Right ventricle myocardium superior (tissue), 1 donor: ENCODE results near the gene FAM209B. TPM values are rescaled to one million over a fixed set of nuclear protein-coding genes. Genes with fewer than 3 reads are reported as not detected.
"Not testable (repeated sequence)": the region's sequence is repeated elsewhere in the genome, so short reads cannot be mapped to it uniquely, and the experiment has no call there.

Experiments used
- ATAC-seq: fragments of 200-7000 bp; cut with Tn5 transposase; one replicate; pipeline ENCODE4 v1.9.1; 2020; ENCODE audit warnings: mild to moderate bottlenecking; ENCODE audit not compliant: poor library complexity
- DNase-seq: peaks from one replicate; pipeline ENCODE4 v3.0.0-alpha.2; 2020
- intact Hi-C: fragments of 100-400 bp; cut with DNase I; formaldehyde crosslinking; loops from one replicate; pipeline ENCODE4 v1.11.2; 2022
- long read RNA-seq: library from polyadenylated mRNA; unstranded; transcript quantifications from one replicate; pipeline ENCODE4 v2.0.0, GENCODE V29; 2021
- total RNA-seq: library from RNA; stranded (reverse); fragmentation: NEBNext Ultra II Directional; extraction: Animal tissue kit (Norgen Biotek cat#: 25700); gene quantifications from one replicate; pipeline ENCODE4 v1.2.1, GENCODE V29; 2021
- donor health status: DM: no; HTN: yes; CAD: no; lungs with severe emphysema.

Gene FAM209B
- total RNA-seq = 0.35 TPM
- long read RNA-seq = 0 reads

GRCh38 chr20:56532946-56533345 is at the start of gene FAM209B:
Gene FAM209B, plus strand, starts transcription at chr20:56533246. Its CDS starts 96 bp downstream, at chr20:56533342.
- DNase-seq, intact Hi-C loops, ATAC-seq: not testable (repeated sequence)

DNA sequence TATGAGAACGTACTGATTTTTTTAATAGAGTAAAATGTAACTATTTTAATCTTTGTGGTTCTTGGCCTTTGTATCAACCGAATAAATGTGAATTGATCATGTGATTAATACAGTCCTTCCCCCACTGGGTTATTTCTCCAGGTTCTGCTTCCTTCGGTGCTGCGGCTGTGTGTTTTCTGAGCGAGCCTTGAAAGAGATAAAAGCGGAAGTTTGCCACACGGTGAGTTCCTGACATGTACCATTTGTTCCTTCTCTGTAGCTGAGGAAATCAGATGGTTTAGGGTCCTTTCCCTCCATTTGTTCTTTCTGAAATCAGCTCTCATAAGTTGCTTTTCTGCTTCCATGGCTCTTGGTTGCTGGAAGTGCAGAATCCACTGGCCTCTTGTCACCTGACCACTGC is 49.1 kb upstream of the FAM209B start:
- ATAC-seq (no peak), DNase-seq (no peak)
- intact Hi-C loops = no loop called here

DNA sequence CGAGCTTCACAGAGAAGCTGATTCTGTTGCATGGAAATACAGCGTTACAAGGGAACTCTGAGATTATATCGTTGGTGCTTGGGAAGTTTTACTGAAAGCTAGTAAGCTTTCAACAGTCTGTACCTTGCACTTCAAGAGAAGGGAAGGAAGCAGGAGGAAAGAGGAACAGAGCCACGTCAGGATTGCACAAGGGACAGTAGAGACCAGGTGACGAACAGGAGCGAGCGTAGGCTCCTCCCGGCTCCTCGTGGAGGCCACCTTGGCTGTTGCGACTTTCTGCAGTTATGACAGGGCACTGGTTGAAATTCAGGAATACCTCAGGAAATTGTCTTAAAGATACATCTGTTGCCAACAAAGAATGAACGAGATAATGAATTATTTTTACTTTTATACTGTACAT is 45.8 kb upstream of the FAM209B start:
- DNase-seq = no peak

DNA sequence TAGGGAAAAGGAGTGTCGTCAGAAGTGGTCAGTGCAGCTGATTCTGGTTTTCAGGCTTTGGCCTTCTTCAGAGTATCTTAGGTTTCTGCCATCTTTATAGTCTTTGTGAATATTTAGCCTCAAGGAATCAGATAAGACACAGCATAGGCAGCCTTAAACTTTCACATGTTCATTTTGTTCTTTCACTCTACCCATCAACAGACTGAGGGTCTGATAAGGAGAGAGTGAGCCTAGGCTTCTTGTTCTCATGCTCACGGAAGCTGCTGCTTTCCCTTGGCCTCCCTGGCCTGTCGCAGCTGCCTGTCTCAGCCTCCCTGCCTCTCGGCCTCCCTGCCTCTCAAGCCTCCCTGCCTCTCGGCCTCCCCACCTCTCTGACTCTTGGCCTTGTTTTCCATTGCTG is 44.5 kb upstream of the FAM209B start:
- ATAC-seq = no peak
- no peak for DNase-seq
- intact Hi-C loops = no loop called here

More for the DNA sequence above, 45.8 kb upstream of the FAM209B start:
- no peak for ATAC-seq
- intact Hi-C loops = no loop called here

GRCh38 chr20:56501116-56501515 is 31.9 kb upstream of the FAM209B start:
- intact Hi-C loops = no loop called here
- DNase-seq (no peak), ATAC-seq (no peak)

GRCh38 chr20:56503916-56504315 is 29.1 kb upstream of the FAM209B start:
- DNase-seq (no peak), ATAC-seq (no peak)
- intact Hi-C loops = no loop called here

- intact Hi-C loops = no loop called here
- no peak for ATAC-seq
Observed at GRCh38 chr20:56504373-56505005, 28.6 kb upstream of the FAM209B start.

GRCh38 chr20:56506103-56506502 is 26.9 kb upstream of the FAM209B start:
- ATAC-seq (no peak), DNase-seq (no peak)
- intact Hi-C loops = no loop called here

More at GRCh38 chr20:56504373-56505005, 28.6 kb upstream of the FAM209B start:
- no peak for DNase-seq

- intact Hi-C loops = no loop called here
Observed at GRCh38 chr20:56511926-56512325, 21.1 kb upstream of the FAM209B start.

GRCh38 chr20:56513161-56514150 is 19.6 kb upstream of the FAM209B start:
- DNase-seq (no peak), ATAC-seq (no peak)
- intact Hi-C loops = no loop called here

More at GRCh38 chr20:56511926-56512325, 21.1 kb upstream of the FAM209B start:
- ATAC-seq = no peak
- no peak for DNase-seq

DNA sequence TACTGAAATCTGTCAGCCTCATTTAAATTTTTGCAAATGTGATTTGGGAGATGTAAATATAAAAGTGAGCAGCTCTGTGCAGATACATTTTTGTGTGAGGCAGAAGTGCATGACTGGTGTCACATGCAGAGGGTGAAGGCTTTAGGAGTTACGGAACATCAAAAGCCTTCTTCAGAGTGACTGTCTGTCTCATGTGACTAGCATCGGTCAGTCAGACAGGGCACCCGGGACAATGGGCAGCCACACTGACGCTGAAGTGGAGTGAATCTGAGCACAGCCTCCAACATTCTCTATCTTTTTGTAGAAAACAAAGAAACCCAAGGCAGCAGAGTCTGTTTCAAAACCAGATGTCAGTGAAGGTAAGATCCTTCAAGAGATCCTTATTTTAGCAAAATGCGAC is 16.4 kb upstream of the FAM209B start:
- intact Hi-C loops = no loop called here
- ATAC-seq (no peak), DNase-seq (no peak)

- DNase-seq (no peak), ATAC-seq (no peak)
- intact Hi-C loops = no loop called here
Observed at GRCh38 chr20:56517211-56517610, 15.8 kb upstream of the FAM209B start.

- intact Hi-C loops = no loop called here
- DNase-seq (no peak), ATAC-seq (no peak)
Observed at GRCh38 chr20:56517641-56518040, 15.4 kb upstream of the FAM209B start.

DNA sequence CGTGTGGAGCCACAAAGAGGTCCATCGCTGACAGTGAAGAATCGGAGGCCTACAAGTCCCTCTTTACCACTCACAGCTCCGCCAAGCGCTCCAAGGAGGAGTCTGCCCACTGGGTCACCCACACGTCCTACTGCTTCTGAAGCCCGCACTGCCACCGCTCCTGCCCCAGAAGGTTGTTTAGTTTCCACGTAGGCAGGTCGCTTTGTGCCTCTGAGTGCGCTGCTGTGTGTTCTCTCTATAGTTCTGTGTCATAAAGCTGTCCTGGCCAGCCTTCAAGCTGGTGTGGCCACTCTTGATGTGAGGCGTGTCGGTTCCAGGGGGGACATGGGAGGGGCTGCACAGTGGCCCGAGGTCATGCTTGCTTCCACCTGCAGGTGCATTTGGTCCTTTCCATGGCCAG is 14.9 kb upstream of the FAM209B start:
- DNase-seq (no peak), ATAC-seq (no peak)
- intact Hi-C loops = no loop called here

DNA sequence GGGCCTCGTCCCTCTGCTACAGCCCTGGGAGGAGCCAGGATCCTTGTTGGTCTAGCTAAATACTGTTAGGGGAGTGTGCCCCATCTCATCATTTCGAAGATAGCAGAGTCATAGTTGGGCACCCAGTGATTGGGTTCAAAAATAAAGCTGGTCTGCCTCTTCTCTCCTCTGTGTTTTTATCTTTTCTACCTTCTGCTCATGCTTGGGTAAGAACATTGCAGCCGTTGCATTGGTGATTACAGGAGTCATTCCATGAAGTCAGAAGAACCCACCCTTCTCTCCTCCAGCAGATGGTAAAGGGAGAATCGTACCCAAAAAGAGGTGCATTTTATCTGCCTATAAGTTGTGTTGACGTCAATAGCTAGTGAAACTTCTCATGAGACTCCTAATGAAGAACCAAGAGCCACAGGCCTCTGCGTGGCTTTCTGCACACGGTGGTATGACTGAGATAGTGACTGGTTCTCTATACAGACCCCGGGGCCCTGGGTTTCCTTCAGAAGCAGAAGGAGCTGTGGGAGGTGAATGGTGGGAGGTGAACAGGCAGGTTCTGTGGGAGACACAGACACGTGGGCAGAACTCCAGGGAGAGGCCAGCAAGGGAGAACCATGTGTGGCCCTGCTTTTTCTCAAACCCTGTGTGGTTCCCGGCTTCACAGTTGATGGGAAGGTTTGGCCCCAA is 14.2 kb upstream of the FAM209B start:
- intact Hi-C loops = no loop called here
- DNase-seq (no peak), ATAC-seq (no peak)

- no peak for ATAC-seq
- intact Hi-C loops = no loop called here
- DNase-seq = no peak
Observed at GRCh38 chr20:56519551-56519950, 13.5 kb upstream of the FAM209B start.

DNA sequence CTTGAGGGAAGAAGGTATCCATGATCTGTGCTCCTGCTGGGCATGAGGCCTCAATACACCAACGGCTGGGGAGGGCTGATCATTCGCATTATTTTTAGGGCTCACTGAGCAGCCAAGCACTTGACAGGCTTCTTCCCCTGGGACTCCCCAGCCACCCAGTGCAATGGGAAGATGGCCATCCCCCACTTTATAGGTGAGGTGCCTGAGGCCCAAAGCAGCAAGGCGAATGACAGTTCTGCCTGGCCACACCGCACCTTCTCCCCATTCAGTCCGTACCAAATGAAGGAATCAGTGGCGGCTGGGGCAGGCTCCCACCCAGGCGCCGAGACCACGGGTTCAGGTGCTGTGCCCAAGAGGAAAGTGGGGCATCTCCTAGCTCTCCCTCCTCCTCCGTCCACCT is 12.9 kb upstream of the FAM209B start:
- DNase-seq (no peak), ATAC-seq (no peak)
- intact Hi-C loops = no loop called here

GRCh38 chr20:56520746-56521354 is 12.2 kb upstream of the FAM209B start:
- DNase-seq, intact Hi-C loops, ATAC-seq: not testable (repeated sequence)

GRCh38 chr20:56522311-56522710 is 10.7 kb upstream of the FAM209B start:
- DNase-seq = no peak
- intact Hi-C loops = no loop called here
- ATAC-seq = no peak
